ENCODE measurements around the gene ECSIT.
"Not testable (repeated sequence)": the region's sequence is repeated elsewhere in the genome, so short reads cannot be mapped to it uniquely, and the experiment has no call there.

Gene ECSIT

DNA sequence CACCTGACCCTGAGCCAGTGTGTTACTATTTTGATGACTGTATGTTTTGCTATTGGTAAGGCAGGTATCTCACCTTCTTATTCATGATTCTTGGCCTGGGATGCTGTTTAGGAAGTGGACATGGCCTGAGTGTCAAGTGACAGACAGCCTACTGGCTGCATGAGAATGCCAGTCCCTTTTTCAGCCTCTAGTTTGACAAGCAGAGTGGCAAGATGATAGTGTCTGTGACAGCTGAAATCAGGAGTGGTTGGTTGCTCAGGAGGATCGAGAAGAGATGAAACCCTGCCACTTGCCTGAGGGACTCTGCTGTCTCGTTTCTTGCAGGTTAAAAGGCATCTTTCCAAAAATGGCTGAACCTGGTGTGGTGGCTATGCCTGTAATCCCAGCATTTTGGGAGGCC is 37.2 kb upstream of the ECSIT start:
- TF ChIP-seq, protein P1, sequence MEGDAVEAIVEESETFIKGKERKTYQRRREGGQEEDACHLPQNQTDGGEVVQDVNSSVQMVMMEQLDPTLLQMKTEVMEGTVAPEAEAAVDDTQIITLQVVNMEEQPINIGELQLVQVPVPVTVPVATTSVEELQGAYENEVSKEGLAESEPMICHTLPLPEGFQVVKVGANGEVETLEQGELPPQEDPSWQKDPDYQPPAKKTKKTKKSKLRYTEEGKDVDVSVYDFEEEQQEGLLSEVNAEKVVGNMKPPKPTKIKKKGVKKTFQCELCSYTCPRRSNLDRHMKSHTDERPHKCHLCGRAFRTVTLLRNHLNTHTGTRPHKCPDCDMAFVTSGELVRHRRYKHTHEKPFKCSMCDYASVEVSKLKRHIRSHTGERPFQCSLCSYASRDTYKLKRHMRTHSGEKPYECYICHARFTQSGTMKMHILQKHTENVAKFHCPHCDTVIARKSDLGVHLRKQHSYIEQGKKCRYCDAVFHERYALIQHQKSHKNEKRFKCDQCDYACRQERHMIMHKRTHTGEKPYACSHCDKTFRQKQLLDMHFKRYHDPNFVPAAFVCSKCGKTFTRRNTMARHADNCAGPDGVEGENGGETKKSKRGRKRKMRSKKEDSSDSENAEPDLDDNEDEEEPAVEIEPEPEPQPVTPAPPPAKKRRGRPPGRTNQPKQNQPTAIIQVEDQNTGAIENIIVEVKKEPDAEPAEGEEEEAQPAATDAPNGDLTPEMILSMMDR (conservative IDR thresholded peaks at IDR 0.05; ENCODE audit: low read depth, low read length) = no peak
- no peak overlapping the region for H3K4me3 ChIP-seq (ENCODE audit: low read depth, low read length)
- no peak for DNase-seq (ENCODE audit: low read depth)

DNA sequence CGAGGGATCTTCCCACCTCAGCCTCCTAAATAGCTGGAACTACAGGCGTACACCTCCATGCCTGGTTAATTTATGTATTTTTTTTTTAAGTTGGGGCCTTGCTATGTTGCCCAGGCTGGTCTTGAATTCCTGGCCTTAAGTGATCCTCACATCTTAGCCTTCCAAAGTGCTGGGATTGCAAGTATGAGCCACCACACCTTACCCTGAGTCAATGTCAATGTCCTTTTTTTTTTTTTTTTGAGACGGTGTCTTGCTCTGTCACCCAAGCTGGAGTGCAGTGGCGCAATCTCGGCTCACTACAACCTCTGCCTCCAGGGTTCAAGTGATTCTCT is 36.7 kb upstream of the ECSIT start:
- DNase-seq (ENCODE audit: low read depth); H3K4me3 ChIP-seq (ENCODE audit: low read depth, low read length): not testable (repeated sequence)

DNA sequence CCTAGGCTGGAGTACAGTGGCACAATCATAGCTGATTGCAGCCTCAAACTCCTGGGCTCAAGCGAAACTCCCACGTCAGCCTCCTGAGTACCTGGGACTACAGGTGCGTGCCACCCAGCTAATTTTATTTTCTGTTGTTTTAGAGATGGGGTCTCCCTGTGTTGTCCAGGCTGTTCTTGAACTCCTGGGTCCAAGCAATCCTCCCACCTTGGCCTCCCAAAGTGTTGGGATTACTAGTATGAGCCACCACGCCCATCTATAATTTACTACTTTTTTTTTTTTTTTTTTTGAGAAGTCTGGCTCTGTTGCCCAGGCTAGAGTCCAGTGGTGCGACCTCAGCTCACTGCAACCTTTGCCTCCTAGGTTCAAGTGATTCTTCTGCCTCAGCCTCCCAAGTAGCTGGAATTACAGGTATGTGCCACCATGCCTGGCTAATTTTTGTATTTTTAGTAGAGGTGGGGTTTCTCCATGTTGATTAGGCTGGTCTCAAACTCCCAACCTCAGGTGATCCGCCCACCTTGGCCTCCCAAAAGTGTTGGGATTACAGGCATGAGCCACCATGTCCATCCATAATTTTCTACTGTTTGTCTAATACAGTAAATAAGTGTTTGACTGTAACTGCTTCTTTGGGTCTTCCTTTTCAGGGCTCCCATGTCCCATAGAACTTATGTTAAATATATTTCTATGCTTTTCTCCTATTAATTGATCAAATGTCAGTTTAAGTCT is 35.3 kb upstream of the ECSIT start:
- DNase-seq (ENCODE audit: low read depth); H3K4me3 ChIP-seq (ENCODE audit: low read depth, low read length): not testable (repeated sequence)

DNA sequence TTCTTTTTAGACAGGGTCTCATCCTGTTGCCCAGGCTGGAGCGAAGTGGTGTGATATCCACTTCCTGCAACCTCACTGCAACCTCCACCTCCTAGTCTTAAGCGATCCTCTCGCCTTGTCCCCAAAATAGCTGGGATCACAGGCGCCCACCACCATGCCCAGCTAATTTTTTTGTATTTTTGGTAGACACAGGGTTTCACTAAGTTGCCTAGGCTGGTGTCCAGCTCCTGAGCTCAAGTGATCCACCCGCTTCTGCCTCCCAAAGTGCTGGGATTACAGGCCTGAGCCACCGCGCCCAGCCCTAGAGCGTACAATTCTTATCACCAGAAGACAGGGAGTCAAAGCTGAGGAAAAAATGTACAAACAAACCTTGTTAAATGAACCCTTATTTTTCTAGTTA is 34.6 kb upstream of the ECSIT start:
- no peak overlapping the region for H3K4me3 ChIP-seq (ENCODE audit: low read depth, low read length)
- TF ChIP-seq, protein P1 (conservative IDR thresholded peaks at IDR 0.05; ENCODE audit: low read depth, low read length) = no peak
- no peak for DNase-seq (ENCODE audit: low read depth)

DNA sequence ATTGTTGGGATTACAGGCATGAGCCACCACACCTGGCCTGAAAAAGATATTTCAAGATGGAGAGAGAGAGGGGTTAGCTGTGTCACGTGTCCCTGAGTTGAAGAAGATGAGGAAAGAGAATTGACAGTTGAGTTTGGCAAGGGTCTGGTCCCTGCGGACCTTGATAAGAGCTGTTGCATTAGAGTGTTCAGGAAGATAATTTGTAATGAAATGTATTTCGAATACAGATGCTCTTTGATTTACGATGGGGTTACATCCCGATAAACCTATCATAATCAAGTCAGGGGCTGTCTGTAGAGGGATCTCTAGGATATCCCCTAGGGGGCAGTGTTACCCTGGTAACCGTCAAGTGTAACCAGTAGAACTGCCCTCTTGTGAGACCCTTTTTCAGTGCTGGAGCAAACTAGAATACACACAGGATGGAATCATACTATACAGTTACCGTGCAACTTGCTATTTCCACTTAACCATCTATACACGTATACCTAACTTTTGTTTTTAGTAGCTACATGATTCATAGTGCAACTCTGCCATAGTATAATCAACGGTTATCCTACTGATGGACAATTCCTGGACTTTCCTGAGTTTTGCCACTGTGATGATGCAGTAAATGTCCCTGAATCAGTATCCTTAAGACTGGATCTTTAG is 31.6 kb upstream of the ECSIT start:
- TF ChIP-seq, protein P1 (conservative IDR thresholded peaks at IDR 0.05; ENCODE audit: low read depth, low read length) = peak; percentile 73
- peak; percentile 89 for DNase-seq (ENCODE audit: low read depth)
- H3K4me3 ChIP-seq (ENCODE audit: low read depth, low read length) = no peak overlapping the region

DNA sequence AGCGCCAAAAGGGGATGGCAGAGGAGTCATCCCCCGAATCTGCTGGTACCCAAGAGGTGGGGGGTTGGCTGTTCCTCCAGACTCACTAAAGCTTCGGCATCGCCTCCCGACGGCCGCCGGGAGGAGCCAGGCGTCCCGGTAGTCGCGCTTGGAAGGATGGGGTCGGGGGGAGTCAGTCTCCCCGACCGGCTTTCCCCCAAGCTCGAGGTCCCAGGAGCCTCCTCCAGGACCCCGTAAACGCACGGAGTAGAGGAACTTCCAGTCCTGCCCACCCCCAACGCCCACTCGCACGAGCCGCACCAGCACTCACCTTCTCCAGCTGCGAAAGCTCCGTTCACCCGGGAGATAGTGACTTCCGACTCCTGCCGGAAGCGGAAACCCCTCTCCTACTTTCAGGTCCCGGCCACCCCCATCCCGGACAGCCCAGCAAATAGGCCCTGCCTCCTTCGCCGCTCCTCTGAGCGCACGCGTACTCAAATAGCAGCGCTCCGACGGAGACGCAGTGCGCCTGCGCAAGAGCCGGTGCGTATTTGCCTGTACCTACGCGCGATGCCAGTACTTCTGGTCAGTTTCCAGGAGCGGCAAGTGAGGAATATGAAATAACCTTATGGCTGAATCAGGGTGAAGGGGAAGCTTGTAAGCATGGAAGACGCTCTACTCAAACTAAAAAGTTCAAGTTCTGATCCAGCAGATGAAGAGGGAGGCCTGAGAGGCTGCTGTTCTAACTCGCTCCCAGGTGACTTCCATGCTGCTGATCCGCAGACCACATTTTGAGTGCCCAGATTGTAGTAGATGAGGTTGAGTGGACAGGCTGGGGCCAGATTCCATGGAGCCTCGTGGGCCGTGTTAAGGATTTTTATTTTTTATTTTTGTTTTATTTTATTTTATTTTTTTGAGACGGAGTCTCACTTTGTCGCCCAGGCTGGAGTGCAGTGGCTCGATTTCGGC is 30.2 kb upstream of the ECSIT start, which contains the start of gene ELOF1:
Gene ELOF1, minus strand, starts transcription at position 350 of the 948 bp plus-strand sequence. CDS start 4,883 bp downstream, outside the sequence.
- H3K4me3 ChIP-seq (ENCODE audit: low read depth, low read length) = peak within 1 kb of the TSS; percentile 91
- TF ChIP-seq, protein P1 (conservative IDR thresholded peaks at IDR 0.05; ENCODE audit: low read depth, low read length) = peak; percentile 38
- peak; percentile 99 for DNase-seq (ENCODE audit: low read depth)

DNA sequence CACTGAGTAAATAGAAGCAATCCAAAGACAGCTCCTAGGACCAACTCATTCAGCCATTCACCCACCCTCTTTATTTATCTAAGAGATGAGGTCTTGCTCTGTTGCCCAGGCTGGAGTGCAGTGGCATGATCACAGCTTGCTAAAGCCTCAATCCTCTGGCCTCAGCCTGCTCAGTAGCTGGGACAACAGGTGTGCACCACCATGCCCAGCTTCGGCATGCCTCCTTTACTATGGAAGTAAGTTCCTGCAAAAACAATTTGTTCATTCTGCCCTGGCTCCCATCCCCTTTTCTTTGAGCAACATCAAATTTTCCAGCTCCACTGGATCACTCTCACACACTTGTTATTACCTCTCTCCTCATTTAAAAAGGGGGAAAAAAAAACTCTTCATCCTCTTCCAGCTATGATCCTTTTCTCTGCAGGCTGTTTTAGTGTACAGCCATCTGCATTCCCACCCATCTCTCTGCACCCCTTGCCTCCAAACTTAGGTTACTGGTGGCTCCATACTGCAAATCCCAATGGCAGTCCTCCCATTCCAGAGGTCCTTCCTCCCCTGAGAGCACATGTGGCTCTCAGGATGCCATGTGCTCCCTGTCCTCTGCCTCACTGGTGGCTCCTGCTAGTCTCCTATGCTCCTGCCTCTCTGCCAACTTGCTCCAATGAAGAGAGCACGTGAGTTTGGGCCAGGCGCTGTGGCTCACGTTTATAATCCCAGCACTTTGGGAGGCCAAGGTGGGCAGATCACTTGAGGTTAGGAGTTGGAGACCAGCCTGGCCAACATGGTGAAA is 27.9 kb upstream of the ECSIT start:
- TF ChIP-seq, protein P1 (conservative IDR thresholded peaks at IDR 0.05; ENCODE audit: low read depth, low read length) = no peak
- DNase-seq (ENCODE audit: low read depth) = no peak
- no peak overlapping the region for H3K4me3 ChIP-seq (ENCODE audit: low read depth, low read length)

All from choroid plexus epithelial cell (primary cell).